GM12892 (cell line): ENCODE data around the gene MYCBP2.

Source experiments
- POLR2A ChIP-seq: IDR thresholded peaks from 2 replicates; pipeline ENCODE4 v1.6.1; 2011; ENCODE audit warnings: low read depth, low read length, control low read depth
- TAF1 ChIP-seq: IDR thresholded peaks from 2 replicates; pipeline ENCODE4 v1.6.1; 2011; ENCODE audit warnings: low read depth, mild to moderate bottlenecking, control low read depth, low read length, borderline replicate concordance

DNA sequence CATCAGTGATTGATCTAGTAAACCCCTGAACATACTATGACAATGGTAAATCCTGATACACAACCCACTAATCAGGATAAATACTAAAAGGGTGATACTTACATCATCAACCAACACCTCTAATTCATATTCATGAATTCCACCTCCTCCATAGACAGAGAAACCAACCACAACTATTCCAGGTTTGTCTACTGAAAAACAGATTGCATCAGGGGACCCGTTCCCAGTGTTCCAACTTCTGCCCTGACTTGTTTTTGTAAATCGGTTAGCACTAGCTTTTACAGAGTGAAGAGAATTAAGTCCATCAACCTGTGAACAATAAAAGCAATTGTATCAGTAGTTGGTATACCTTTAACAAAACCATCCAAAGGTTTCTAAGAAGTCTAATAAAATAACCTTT, 149.2 kb downstream of the MYCBP2 start:
- TF ChIP-seq TAF1 (no peak), POLR2A (no peak)
